ENCODE data around the gene NINJ2. TPM values are rescaled to one million over a fixed set of nuclear protein-coding genes. Genes with fewer than 3 reads are reported as not detected.

The NINJ2 gene
- total and polyA plus RNA-seq, 10 of the 15 experiments (the other 5 are each of a cell fraction or from before 2014, with no cell fraction given), result 8.9 to 51.6 (median 21.3) TPM

GRCh38 chr12:527729-528128, 135.5 kb downstream of the NINJ2 start:
- ChIA-PET POLR2A (no interaction called here), SMC1A (ENCODE audit: uncharacterized antibody, unreplicated experiment) (no interaction called here), CTCF (interaction anchor here (1.8 kb wide), 1 partner anchor 12 kb away, joined by 3 read pairs; no protein-coding TSS in a partner anchor), RAD21 (ENCODE audit: unreplicated experiment) (no interaction called here)
- no peak overlapping the region for H3K27ac ChIP-seq (ENCODE audit: control insufficient read depth, insufficient read depth)
- ATAC-seq (no peak), DNase-seq (ENCODE audit: low read depth, low spot score) (no peak), FAIRE-seq (no peak)
- no peaks in the 10 kb centered on the region for H3K79me2 ChIP-seq (ENCODE audit: control insufficient read depth, insufficient read depth, low read length)
- H2AFZ ChIP-seq (ENCODE audit: control insufficient read depth, low read depth, low read length), result no peak overlapping the region
- peaks cover 3% of the 10 kb centered on the region; the same call in 2 of the 3 replicates for H3K9me3 ChIP-seq (replicated peaks; ENCODE audit: control insufficient read depth, insufficient read depth, low read length)
- WGBS (ENCODE audit: insufficient coverage, insufficient replicate concordance, low lambda C conversion rate, missing lambda C conversion rate), result 6% methylated on average over 4 of the region's 4 CpGs
- in situ Hi-C loops (cut with MboI) (no loop called here), intact Hi-C loops (cut with micrococcal nuclease; ENCODE audit: unreplicated experiment) (no loop called here)
- H3K36me3 ChIP-seq (ENCODE audit: control insufficient read depth in 2 of 2, insufficient read depth in 2 of 2, low read length in 1 of 2), result no peaks in the 10 kb centered on the region
- H3K4me3 ChIP-seq, result no peak overlapping the region
- H3K9ac ChIP-seq (ENCODE audit: control insufficient read depth, insufficient read depth, low read length), result no peak overlapping the region
- peaks cover 0 to 1% of the 10 kb centered on the region in 2 experiments; a peak in 2 of 4 replicates for H3K27me3 ChIP-seq (replicated peaks in 1 of 2; ENCODE audit: control insufficient read depth in 2 of 2, insufficient read depth in 2 of 2, low read length in 1 of 2)
- no peaks in the 10 kb centered on the region for H3K4me1 ChIP-seq (ENCODE audit: control insufficient read depth, insufficient read depth, low read length)
- H3K4me2 ChIP-seq (ENCODE audit: control insufficient read depth, insufficient read depth), result no peak overlapping the region
- H4K20me1 ChIP-seq (ENCODE audit: control insufficient read depth, insufficient read depth), result no peaks in the 10 kb centered on the region
- no TSS peak for BruUV-seq (replicated peaks)
- no peak for TF ChIP-seq CEBPB (IDR thresholded peaks at IDR 0.05; ENCODE audit: borderline replicate concordance in 1 of 2, low read depth in 2 of 2, low read length in 2 of 2)

- no peaks in the 10 kb centered on the region for H3K4me1 ChIP-seq (ENCODE audit: control insufficient read depth, insufficient read depth, low read length)
- H3K79me2 ChIP-seq (ENCODE audit: control insufficient read depth, insufficient read depth, low read length), result no peaks in the 10 kb centered on the region
- ChIA-PET RAD21 (ENCODE audit: unreplicated experiment) (no interaction called here), SMC1A (ENCODE audit: uncharacterized antibody, unreplicated experiment) (no interaction called here), CTCF (interaction anchor here (0.5 to 1.8 kb wide), 2 partner anchors 12 to 414 kb away, joined by 3 read pairs; no protein-coding TSS in a partner anchor), POLR2A (no interaction called here)
- H3K9ac ChIP-seq (ENCODE audit: control insufficient read depth, insufficient read depth, low read length), result no peak overlapping the region
- ATAC-seq (no peak), DNase-seq (ENCODE audit: low read depth, low spot score) (no peak), FAIRE-seq (no peak)
- H3K27ac ChIP-seq (ENCODE audit: control insufficient read depth, insufficient read depth), result no peak overlapping the region
- H4K20me1 ChIP-seq (ENCODE audit: control insufficient read depth, insufficient read depth), result no peaks in the 10 kb centered on the region
- H3K9me3 ChIP-seq (replicated peaks; ENCODE audit: control insufficient read depth, insufficient read depth, low read length), result peaks cover 2% of the 10 kb centered on the region; the same call in 2 of the 3 replicates
- no TSS peak for BruUV-seq (replicated peaks)
- H3K4me2 ChIP-seq (ENCODE audit: control insufficient read depth, insufficient read depth), result no peak overlapping the region
- 10% methylated on average over 7 of the region's 7 CpGs for WGBS (ENCODE audit: insufficient coverage, insufficient replicate concordance, low lambda C conversion rate, missing lambda C conversion rate)
- TF ChIP-seq IRF4 (IDR thresholded peaks at IDR 0.05; ENCODE audit: low read depth, low read length), result no peak
- TF ChIP-seq ZNF592 (IDR thresholded peaks at IDR 0.05), result no peak
- TF ChIP-seq DPF2 (IDR thresholded peaks at IDR 0.05), result no peak
- no peak for TF ChIP-seq ZBTB40 (IDR thresholded peaks at IDR 0.05; ENCODE audit: borderline replicate concordance)
- no peak for TF ChIP-seq TAF1 (IDR thresholded peaks at IDR 0.05; ENCODE audit: borderline replicate concordance, low read depth, low read length)
- TF ChIP-seq ZNF217 (IDR thresholded peaks at IDR 0.05), result no peak
- no peak for TF ChIP-seq SMAD1 (IDR thresholded peaks at IDR 0.05; ENCODE audit: low read depth, partially characterized antibody)
- no peak for TF ChIP-seq SUZ12 (IDR thresholded peaks at IDR 0.05; ENCODE audit: unreplicated experiment)
- TF ChIP-seq IKZF2 (IDR thresholded peaks at IDR 0.05), result no peak
- no peak for TF ChIP-seq POLR2A (IDR thresholded peaks at IDR 0.05; ENCODE audit: low read depth, low read length)
- intact Hi-C loops (cut with micrococcal nuclease; ENCODE audit: unreplicated experiment) (no loop called here), in situ Hi-C loops (cut with MboI) (no loop called here)
- H2AFZ ChIP-seq (ENCODE audit: control insufficient read depth, low read depth, low read length), result no peak overlapping the region
- no peaks in the 10 kb centered on the region for H3K36me3 ChIP-seq (ENCODE audit: control insufficient read depth in 2 of 2, insufficient read depth in 2 of 2, low read length in 1 of 2)
- H3K4me3 ChIP-seq, result no peak overlapping the region
- H3K27me3 ChIP-seq (replicated peaks in 1 of 2; ENCODE audit: control insufficient read depth in 2 of 2, insufficient read depth in 2 of 2, low read length in 1 of 2), result peaks cover 0 to 1% of the 10 kb centered on the region in 2 experiments; a peak in 2 of 4 replicates
Measured at GRCh38 chr12:527241-527640, 136.0 kb downstream of the NINJ2 start.

Data from GM12878 (cell line).